Epidermal melanocyte (primary cell): ENCODE results near the gene ZMYM4.
A peak's percentile ranks its signal among the peaks of the same experiment; 100 is the strongest.

Experiments used
- DNase-seq: peaks from one replicate; pipeline ENCODE4 v3.0.0; 2011; ENCODE audit warnings: low spot score; ENCODE audit not compliant: insufficient read length

ZMYM4 gene

DNA sequence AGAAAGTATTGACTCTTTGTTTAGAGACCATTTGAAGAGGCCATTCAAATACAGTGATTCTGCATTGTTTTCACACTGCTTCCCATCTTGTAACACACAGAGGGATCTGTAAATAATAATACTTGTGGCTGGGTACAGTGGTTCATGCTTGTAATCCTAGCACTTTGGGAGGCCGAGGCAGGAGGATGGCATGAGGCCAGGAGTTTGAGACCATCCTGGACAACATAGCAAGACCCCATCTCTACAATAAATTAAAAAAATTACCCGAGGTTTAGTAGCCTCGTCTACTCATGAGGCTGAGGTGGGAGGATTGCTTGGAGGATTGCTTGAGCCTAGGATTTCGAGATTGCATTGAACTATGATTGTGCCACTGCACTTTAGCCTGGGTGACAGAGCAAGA lies 5.7 kb downstream of the ZMYM4 start:
- no peak for DNase-seq

DNA sequence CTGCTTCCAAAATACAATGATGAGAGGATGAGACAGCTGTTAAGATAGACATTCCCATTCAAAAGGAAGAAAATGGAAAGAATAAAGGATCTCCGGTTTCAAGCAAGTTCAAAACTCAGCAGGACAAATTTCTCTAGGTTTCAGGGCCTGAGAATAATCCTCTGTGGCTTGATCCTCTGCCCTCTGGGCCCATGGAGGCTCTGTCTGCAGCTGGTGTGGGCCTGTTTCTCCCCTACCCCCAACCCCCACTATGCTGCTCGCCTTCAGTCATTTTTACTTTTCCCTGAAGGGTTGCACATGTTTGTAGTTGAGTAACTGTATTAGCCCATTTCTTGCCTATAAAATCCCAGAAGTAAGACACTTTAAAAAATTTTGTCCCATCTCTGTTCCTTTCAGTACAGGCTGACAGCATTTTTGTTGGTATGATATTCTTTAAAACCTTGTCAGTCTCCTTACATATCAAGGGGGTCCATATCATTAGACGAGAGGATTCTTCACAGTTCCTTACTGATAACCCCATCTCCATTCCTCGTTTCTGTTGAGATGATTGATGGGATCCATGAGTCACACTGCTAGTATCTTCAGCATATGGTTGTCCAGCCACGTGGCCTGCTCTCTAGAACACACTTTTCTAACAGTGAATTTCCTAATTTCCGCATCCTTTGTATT lies 10.5 kb downstream of the ZMYM4 start:
- no peak for DNase-seq

DNA sequence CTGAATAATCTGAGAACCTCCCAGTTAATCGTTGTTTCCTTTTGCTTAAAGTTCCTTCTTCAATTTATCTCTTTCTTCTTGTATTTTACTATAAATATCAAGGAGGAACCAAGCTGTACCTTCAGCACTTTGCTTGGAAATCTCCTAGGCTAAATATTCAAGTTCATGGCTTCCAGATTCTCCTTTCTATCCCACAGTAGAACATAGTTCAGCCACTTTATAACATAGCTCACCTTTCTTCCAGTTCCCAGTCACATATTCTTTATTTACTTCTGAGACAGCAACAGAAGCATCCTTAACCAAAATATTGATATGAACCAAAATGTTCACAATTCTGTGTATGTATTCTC lies 11.0 kb downstream of the ZMYM4 start:
- no peak for DNase-seq

DNA sequence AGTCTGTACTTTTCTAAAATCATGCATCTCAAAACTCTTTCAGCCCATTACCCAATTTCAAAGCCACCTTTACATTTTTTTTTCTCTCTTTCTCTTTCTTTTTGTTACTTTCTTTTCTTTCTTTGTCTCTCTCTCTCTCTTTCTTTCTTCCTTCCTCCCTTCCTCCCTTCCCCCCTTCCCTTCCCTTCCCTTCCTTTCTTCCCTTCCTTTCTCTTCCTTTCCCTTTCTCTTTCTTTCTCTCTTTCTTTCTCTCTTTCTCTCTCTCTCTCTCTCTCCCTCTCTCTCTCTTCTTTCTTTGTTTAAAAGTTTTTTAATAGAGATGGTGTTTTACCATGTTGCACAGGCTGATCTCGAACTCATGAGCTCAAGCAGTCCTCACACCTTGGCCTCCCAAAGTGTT lies 11.5 kb downstream of the ZMYM4 start:
- no peak for DNase-seq

- no peak for DNase-seq
Measured at GRCh38 chr1:35281565-35281964, 13.1 kb downstream of the ZMYM4 start.

GRCh38 chr1:35282172-35282571 lies 13.7 kb downstream of the ZMYM4 start:
- no peak for DNase-seq

DNA sequence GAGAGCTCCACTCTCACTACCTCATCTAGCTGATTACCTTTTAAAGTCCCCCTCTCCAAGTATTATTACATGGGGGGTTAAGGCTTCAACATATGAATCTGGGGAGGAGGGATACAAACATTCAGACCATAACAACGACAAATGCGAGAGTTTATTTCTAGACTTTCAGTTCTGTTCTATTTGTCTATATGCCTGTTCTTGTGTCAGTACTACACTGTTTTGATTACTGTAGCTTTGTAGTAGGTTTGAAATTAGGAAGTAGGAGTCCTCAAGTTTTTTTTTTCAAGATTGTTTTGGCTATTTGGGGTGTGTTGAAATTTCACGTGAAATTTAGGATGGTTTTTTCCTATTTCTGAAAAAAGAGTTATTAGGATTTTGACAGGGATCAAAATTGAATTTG lies 16.3 kb downstream of the ZMYM4 start:
- no peak for DNase-seq

GRCh38 chr1:35285771-35286606 lies 17.5 kb downstream of the ZMYM4 start:
- no peak for DNase-seq

DNA sequence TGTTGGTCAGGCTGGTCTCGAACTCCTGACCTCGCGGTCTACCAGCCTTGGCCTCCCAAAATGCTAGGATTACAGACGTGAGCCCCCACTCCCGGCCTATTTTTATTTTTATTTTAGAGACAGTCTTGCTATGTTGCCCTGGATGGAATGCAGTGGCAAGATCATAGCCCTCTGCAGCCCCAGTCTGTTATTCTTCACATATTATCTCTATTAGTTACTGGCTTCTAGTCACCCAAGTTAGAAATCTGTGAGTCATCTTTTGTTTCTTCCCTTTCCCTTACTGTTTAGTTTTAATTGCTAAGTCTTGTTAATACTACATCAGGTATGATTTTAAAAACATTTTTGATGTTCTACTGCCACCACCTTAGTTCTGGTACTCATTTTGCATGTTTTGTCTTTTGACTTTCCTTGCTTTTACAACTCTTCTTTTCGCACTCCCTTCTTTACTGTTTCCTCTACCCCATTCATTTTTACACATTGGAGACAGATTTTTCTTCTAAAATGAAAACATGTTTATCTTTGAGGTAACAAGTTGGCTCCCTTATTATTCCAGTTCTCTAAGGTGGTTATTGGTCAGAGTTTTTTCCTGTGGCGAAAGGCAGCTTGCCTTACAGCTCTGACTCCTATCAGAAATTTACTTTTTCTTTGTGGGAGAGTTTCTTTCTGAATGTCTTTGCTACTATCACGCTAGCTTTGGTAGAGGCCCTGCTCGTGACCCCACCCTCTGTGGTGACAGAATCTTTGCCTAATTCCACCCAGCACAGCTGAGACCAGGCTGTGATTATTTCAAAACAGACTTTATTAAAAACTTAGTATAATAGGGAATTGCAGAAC lies 19.5 kb downstream of the ZMYM4 start:
- no peak for DNase-seq

DNA sequence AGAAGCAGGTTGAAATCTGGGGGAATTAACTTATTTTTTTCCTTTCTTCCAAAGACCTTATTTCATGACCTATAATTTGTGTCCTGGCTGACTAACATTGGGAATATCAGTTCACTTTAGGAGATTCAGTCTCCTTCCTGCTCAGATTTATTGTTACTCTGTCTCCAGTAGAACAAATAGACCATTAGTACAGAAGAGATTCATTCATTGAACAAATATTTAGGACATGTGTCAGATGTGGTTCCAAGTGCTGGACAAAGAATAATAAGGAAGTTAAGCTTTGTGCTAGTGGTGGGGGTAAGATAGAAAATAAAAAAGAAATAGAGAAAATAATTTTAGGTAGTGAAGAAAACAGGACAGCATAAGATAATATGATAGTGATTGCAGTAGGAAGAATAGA lies 20.3 kb downstream of the ZMYM4 start:
- DNase-seq: no peak

- no peak for DNase-seq
Measured at GRCh38 chr1:35290452-35290851, 21.9 kb downstream of the ZMYM4 start.

- DNase-seq: no peak
Measured at GRCh38 chr1:35294809-35295208, 26.3 kb downstream of the ZMYM4 start.

DNA sequence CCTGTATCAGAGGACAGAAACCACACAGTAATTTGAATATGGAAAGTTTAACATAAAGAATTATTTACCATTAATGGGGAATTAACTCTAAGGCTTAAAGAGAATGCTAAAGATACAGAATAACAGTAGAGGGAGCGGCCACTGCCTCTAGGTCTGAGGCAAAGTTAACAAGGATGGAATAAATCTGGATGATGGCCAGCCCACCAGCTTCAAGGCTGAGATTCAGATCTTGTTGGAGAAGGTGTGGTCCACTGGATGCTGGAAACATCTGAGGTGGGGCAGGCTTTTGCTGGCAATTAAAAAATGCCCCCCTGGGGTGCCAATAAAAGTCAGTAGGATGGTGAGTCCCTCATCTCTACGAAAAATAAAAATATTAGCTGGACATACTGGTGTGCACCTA lies 29.4 kb downstream of the ZMYM4 start:
- DNase-seq: no peak

GRCh38 chr1:35298464-35298863 lies 30.0 kb downstream of the ZMYM4 start:
- peak; percentile 26 for DNase-seq

DNA sequence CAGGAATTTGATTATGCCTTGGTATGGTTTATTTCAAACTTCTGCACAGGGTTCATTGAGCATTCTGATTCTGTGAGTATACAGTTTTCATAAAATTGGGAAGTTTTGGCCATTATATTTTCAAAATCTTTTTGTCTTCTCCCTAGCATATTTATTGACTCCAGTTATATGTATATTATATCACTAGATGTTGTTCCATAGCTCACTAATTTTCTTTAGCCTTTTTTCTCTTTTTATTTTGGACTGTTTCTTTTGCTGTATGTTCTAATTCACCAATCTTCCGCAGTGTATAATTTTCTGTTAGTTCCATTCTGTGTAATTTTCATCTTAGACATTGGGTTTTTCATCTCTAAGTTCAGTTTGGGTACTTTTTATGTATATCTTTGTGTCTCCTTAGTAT lies 31.9 kb downstream of the ZMYM4 start:
- DNase-seq: no peak

DNA sequence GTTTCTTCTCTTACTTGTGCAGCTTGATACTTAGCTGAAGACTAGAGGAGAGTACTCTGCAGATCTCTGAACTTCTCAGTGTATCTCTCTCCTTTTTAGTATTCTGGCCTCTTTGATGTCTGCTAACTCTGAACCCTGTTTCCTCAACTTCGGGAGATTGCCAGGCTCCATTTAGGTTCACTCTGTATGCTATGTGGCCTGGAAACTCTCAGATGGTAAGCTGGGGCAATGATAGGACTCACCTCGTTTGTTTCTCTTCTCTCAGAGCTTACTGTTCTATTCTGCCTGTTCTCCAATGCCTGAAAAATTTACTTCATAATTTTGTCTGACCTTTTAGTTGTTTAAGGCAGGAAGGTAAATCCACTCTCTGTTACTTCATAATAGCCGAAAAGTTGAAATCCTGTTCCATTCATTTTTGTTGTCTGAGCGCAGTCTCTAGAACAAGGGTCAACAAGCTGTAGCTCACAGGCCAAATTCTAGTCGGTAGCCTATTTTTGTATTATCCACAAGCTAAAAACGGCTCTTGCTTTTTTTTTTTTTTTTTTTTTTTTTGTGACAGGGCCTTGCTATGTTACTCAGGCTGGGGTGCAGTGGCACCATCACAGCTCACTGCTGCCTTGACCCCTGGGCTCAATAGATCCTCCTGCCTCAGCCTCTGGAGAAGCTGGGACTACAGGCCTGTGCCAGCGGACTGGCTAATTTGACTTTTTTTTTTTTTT lies 33.3 kb downstream of the ZMYM4 start:
- DNase-seq: no peak

DNA sequence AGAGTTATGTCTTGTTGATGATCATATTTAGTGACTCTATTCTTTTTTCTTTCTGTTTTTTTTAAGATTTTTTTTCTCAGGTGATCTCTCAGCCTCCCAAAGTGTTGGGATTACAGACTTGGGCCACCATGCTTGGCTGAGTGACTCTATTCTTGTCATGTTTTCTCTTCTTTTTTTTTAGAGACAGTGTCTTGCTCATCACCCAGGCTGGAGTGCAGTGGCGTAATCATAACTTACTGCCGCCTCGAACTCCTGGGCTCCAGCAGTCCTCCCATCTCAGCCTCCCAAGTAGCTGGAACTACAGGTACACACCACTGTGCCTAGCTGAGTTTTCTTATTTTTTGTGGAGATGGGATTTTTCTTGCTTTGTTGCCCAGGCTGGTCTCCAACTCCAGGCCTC lies 36.9 kb downstream of the ZMYM4 start:
- no peak for DNase-seq

DNA sequence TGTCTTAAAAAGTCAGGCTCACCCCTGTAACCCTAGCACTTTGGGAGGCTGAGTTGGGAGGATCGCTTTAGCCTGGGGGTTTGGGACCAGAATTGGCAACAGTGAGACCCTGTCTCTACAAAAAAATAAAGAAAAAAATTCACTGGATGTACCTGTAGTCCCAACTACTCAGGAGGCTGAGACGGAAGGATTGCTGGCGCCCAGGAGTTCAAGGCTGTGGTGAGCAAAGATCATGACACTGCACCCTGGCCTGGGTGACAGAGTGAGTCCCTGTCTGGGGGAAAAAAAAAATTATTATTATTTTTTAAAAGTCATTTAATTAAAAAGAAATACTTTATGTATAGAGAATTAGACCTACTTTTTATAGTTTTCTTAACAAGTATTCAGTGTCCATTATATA lies 47.1 kb downstream of the ZMYM4 start:
- no peak for DNase-seq

GRCh38 chr1:35316264-35316663 lies 47.8 kb downstream of the ZMYM4 start:
- no peak for DNase-seq

DNA sequence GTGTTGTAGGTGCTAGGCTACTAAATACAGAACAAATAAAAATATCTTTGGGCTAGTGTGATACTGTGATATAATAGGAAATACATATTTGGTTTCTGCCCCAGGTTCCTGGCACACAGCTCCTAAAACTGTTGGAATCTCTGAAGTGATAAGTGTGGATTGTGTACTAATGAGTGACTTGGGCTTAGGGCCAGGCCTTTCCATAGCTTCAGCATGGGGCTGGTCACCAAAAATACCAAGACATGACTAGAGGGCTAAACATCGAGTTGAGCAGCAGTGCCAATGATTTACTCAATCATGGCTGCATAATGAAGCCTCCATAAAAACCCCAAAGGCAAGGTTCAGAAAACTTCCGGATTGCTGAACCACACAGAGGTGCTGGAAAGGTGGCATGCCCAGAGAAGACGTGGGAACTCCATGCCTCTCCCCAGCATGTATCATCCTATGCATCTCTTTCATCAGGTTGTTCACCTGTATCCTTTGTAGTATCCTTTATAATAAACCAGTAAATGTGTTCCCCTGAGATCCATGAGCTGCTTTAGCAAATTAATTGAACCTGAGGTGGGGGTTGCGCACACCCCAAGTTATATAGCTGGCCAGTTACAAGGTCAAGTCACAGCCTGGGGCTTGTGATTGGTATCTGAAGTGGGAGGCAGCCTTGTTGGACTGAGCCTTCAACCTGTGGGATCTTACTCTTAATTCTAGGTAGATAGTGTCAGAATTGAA lies 51.6 kb downstream of the ZMYM4 start:
- DNase-seq: no peak

DNA sequence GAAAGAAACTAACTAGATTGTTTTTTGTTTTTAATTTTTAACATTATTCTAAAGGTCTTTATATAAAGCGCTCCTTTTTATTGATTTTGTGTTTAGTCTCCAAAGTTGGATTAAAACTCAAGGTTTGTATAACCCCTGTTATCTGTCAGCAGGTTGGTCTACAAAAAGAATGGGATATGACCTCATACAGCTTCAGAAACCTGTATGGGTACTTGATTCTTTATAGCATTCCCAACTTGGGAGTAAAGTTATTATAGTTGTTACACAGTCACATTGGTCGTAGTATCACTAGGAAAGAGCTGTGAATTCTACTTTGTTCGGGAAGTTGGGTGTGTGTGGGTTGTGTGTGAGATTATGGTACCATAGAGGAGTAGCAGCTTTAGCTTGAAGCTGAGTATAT lies 52.4 kb downstream of the ZMYM4 start:
- DNase-seq: no peak
